SK-N-SH (cell line): ENCODE results near the gene BACE1-AS.
"Not testable (repeated sequence)": the region's sequence is repeated elsewhere in the genome, so short reads cannot be mapped to it uniquely, and the experiment has no call there.

Experiments
- CTCF ChIP-seq: fragments of 200-600 bp; sonication (generic); IDR thresholded peaks from 2 replicates; pipeline ENCODE4 v1.6.1; 2017; ENCODE audit warnings: antibody characterized with exemption, mild to moderate bottlenecking, moderate library complexity
- EZH2phosphoT487 ChIP-seq: fragments of 200-600 bp; sonication (generic); IDR thresholded peaks from 2 replicates; pipeline ENCODE4 v1.6.1; 2017; ENCODE audit warnings: low read depth, mixed run types, mild to moderate bottlenecking, antibody characterized with exemption, moderate library complexity, borderline replicate concordance
- FOXJ3 ChIP-seq: sonication (generic); formaldehyde crosslinking; IDR thresholded peaks from 2 replicates; pipeline ENCODE4 v1.5.1; 2020; ENCODE audit warnings: mild to moderate bottlenecking, missing genetic modification reagents
- GABPA ChIP-seq: IDR thresholded peaks from 2 replicates; pipeline ENCODE4 v1.4.0; 2012; ENCODE audit warnings: low read depth, mild to moderate bottlenecking
- MXI1 ChIP-seq: IDR thresholded peaks from 2 replicates; pipeline ENCODE4 v1.6.1; 2012; ENCODE audit warnings: mild to moderate bottlenecking, low read depth, low read length, improper control_type of control experiment
- POLR2AphosphoS5 ChIP-seq: IDR thresholded peaks from 2 replicates; pipeline ENCODE4 v1.6.1; 2012; ENCODE audit warnings: low read depth, low read length
- SMC3 ChIP-seq: IDR thresholded peaks from 2 replicates; pipeline ENCODE4 v1.6.1; 2012; ENCODE audit warnings: low read depth, low read length, improper control_type of control experiment
- ZBTB33 ChIP-seq: IDR thresholded peaks from 2 replicates; pipeline ENCODE4 v1.4.0; 2012; ENCODE audit warnings: low read depth, borderline replicate concordance

GRCh38 chr11:117272175-117272574 lies 19.0 kb upstream of the BACE1-AS start:
- TF ChIP-seq SMC3, CTCF, POLR2AphosphoS5, FOXJ3, MXI1, GABPA, EZH2phosphoT487, ZBTB33: not testable (repeated sequence)
